Measurements from ENCODE around the gene RHOT2.

RHOT2 gene

DNA sequence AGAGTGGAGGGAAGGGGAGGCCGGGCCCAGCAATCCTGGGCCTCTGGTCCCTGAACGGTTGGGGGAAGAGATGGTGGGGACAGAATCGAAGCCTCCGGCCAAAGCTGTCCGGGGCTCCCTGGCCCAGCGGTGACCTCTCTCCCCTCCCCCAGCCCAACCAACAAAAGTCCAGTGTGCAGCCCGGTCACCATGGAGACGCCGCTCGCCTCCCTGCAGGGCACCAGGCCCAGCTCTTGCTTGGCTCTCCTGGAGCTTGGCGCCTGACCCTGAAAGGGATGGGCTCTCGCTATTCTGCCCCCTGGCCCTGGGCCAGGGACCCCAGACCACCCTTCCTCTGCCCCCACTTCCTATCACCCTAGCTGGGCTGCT is 48.3 kb downstream of the RHOT2 start:
- no peak for DNase-seq (ENCODE audit: insufficient read length, low spot score)
- TF ChIP-seq, protein P1, sequence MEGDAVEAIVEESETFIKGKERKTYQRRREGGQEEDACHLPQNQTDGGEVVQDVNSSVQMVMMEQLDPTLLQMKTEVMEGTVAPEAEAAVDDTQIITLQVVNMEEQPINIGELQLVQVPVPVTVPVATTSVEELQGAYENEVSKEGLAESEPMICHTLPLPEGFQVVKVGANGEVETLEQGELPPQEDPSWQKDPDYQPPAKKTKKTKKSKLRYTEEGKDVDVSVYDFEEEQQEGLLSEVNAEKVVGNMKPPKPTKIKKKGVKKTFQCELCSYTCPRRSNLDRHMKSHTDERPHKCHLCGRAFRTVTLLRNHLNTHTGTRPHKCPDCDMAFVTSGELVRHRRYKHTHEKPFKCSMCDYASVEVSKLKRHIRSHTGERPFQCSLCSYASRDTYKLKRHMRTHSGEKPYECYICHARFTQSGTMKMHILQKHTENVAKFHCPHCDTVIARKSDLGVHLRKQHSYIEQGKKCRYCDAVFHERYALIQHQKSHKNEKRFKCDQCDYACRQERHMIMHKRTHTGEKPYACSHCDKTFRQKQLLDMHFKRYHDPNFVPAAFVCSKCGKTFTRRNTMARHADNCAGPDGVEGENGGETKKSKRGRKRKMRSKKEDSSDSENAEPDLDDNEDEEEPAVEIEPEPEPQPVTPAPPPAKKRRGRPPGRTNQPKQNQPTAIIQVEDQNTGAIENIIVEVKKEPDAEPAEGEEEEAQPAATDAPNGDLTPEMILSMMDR (IDR thresholded peaks at IDR 0.05; ENCODE audit: insufficient read depth, missing control alignments), result no peak
- no peak for FAIRE-seq

DNA sequence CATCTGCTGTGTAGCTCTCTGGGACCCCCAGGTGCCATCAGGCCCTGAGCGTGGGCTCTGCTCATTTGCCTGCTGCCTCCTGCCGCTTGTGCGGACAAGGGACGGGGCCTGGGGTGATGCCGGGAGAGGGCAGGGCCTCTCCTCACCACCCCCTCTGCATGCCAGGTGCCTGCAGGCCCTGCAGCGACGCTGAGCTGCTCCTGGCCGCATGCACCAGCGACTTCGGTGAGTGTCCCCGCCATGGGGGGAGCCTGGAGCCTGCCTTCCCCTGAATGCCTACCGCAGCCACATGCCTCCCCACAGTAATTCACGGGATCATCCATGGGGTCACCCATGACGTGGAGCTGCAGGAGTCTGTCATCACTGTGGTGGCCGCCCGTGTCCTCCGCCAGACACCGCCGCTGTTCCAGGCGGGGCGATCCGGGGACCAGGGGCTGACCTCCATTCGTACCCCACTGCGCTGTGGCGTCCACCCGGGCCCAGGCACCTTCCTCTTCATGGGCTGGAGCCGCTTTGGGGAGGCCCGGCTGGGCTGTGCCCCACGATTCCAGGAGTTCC is 48.9 kb downstream of the RHOT2 start:
- TF ChIP-seq, protein P1 (IDR thresholded peaks at IDR 0.05; ENCODE audit: insufficient read depth, missing control alignments), result no peak
- FAIRE-seq, result no peak
- no peak for DNase-seq (ENCODE audit: insufficient read length, low spot score)

DNA sequence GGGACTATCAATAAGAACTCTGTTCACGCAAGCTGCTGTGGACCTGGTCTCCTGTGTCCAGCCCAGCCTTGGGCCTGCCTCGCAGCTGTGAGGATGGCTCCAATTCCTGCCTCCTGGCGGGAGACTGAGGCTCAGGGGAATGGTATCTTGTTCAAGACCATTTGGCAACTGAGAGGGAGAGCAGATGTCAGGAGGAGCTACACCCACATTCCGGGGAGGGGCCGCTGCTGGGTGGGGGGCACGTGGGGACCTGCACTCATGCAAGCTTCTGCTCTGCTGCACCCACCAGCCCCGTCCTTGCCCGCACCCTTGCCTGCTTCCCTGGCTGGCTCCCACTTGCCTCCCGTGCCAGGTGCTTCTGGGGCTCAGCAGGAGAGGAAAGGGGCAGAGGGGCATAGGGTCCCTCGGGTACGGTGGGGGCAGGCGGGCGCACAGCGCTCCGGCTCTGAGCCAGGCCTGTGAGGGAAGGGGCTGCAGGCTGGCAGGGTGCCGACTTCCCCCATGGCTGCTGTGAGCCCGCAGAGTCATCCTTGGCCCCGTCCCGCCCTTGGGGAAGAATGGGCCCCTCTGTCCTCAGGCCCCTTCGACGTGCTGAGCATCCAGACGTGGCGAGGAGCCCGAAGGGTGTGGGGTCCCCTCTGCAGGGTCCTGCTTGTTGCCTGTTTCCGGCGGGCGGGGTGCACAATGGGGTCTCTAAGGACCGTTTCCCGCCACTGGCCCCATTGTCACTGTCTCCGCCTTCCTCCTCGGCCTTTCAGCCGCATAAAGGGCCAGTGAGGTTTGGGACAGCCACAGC is 49.7 kb downstream of the RHOT2 start:
- FAIRE-seq, result no peak
- DNase-seq (ENCODE audit: insufficient read length, low spot score), result no peak
- TF ChIP-seq, protein P1 (IDR thresholded peaks at IDR 0.05; ENCODE audit: insufficient read depth, missing control alignments), result no peak

DNA sequence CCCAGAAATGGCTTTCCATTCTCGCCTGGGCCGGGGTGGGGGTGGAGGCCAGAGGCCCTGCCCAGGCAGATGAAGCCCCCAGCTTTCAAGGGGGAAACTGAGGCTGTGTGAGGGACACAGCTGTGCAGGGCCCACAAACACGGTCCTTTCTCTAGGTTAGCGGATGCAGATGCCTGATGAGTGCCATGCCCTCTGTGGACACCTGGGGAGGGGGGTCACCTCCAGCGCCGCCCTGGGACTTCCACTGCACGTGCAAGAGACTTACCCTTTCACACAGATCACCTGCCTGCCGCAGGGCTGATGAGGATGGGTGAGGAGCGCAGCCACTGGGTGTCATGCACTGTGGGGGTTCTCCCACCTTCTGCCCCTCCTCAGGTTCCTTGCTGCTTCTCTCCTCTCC is 50.5 kb downstream of the RHOT2 start:
- FAIRE-seq, result no peak
- TF ChIP-seq, protein P1 (IDR thresholded peaks at IDR 0.05; ENCODE audit: insufficient read depth, missing control alignments), result no peak

DNA sequence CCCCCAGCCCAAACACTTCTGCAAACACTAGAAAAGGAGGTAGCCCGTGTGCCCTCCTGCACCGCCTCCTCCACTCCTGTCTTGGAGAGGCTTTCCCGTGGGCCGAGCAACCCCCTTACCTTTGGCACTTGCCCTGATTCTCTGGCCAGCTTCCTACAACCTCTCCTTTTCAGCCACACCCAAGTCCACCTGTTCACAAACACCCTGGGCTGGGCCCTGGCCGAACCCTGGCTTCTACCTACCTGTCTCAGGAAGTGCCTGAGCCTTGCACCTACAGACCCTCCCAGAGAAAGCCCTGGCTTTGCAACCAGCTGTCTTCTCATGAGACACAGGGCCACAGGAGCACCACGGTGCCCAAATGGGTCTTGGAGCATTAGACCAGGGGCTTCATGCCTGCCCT is 51.0 kb downstream of the RHOT2 start:
- FAIRE-seq, result no peak
- TF ChIP-seq, protein P1 (IDR thresholded peaks at IDR 0.05; ENCODE audit: insufficient read depth, missing control alignments), result no peak
- DNase-seq (ENCODE audit: insufficient read length, low spot score), result no peak

More for the DNA sequence above, 50.5 kb downstream of the RHOT2 start:
- DNase-seq (ENCODE audit: insufficient read length, low spot score), result no peak

DNA sequence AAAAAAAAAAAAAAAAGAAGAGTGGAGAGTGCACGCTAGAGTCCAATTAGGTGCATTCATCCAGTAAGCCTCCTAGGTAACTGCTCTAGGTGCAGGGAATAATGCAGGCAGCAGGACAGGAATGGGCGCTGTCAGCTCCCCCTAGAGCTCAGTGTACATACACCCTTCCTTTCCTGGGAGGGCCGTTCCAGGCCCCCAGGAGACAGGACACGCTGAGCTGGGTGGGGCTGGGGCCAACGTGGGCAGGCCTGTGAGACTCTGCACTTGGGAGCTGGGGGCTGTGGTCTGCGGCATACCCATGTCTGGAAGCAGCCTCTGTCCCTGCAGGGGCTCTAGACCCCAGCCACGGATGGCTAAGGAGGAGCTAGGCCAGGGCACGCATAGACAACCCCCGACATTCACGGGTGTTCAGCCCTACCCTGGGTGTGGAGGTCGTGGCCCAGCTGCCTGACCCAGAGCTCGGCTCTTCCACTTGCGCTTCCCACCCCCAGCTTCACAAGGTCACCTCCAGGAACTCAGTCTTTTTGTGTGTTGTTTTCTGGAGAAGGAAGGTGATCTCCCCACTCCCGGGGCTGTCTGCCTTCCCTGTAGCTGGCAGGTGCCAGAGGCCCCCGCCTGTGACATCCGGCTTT is 52.0 kb downstream of the RHOT2 start:
- DNase-seq (ENCODE audit: insufficient read length, low spot score) (no peak), FAIRE-seq (no peak)

More for the DNA sequence above, 52.0 kb downstream of the RHOT2 start:
- TF ChIP-seq, protein P1 (IDR thresholded peaks at IDR 0.05; ENCODE audit: insufficient read depth, missing control alignments), result no peak

All from D721Med (cell line).